ENCODE results near the gene GRIP1. TPM values are rescaled to one million over a fixed set of nuclear protein-coding genes. Genes with fewer than 3 reads are reported as not detected.

GRIP1 gene
- total RNA-seq, 1 experiment from 2014 or later: 0.77 TPM

GRCh38 chr12:66698558-66698957 is 19.7 kb upstream of the GRIP1 start:
- DNase-seq (ENCODE audit: low read depth, low spot score): no peak
- in situ Hi-C loops (cut with HindIII; ENCODE audit: low pct_unique_long_range_greater_than_20kb, low sequenced_read_pairs): loop anchor here (25.0 kb wide), 1 partner anchor 164 kb away; no protein-coding TSS in a partner anchor

GRCh38 chr12:66697404-66697803 is 18.5 kb upstream of the GRIP1 start:
- in situ Hi-C loops (cut with HindIII; ENCODE audit: low pct_unique_long_range_greater_than_20kb, low sequenced_read_pairs): loop anchor here (25.0 kb wide), 1 partner anchor 165 kb away; no protein-coding TSS in a partner anchor
- DNase-seq (ENCODE audit: low read depth, low spot score): no peak

DNA sequence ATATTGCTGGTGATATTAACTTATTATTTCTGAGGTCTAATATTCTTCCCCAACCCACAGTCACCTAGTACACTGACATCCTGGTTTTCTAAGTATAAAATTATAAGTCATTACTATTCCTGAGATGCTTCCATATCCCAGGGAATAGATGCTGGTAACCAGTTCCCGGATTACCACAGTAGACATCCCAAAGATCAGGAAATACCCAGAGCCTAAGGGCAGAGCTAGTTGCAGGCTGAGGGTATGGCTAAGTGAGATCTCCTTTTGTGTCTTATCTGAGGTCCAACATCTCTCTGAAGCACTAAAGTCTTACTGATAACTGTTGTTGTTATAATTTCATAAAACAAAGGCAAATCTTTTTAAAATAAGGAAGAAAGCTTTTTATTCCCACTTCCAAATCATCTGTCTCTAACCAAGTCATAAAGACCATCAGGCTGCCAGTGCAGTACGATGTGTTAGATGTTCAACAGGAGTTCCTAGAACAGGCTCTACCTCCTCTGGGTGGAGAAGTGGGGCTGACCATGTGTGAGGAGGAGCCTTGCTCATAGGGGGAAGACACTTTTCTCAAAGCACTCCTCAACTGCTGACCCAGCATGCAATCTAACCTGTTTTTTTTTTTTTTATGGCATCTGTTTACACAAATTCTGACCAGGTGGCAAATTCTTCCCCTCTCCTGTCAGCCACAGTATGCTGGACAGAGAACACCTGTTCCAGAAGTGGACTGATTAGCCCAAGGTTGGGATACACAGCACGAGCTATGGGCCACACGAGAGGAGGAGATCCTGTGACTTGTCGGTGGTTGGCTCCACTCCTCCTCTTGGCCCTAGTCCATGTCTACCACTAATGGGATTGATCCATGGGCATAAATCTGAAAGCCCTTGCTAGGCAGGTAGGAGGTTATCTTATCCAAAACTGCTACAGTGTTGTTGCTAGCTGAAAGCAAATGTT is 16.1 kb upstream of the GRIP1 start:
- in situ Hi-C loops (cut with HindIII; ENCODE audit: low pct_unique_long_range_greater_than_20kb, low sequenced_read_pairs): loop anchor here (25.0 kb wide), 1 partner anchor 167 kb away; no protein-coding TSS in a partner anchor
- DNase-seq (ENCODE audit: low read depth, low spot score): no peak

- peak; percentile 84 for DNase-seq (ENCODE audit: low read depth, low spot score)
- in situ Hi-C loops (cut with HindIII; ENCODE audit: low pct_unique_long_range_greater_than_20kb, low sequenced_read_pairs): loop anchor here (25.0 kb wide), 1 partner anchor 168 kb away; no protein-coding TSS in a partner anchor
These were observed 15.1 kb upstream of the GRIP1 start for GRCh38 chr12:66693901-66694513.

DNA sequence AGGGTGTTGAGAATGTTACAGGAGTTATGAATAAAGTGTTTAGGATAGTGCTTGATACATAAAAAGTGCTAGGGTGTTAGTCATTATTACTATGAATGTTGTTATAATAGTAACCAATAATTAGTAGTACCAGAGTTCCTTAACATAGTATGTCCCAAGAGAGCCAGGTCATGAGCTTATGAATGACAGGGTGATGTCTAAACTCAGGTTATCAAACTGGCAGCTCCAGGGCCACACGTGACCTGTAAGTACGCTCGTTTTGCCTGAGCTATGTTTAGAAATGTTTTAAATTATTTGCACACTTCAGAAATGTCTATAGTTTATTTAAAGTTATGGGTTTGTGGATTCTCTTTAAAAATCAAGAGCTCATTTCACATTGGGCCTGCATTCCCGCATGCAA is 14.1 kb upstream of the GRIP1 start:
- in situ Hi-C loops (cut with HindIII; ENCODE audit: low pct_unique_long_range_greater_than_20kb, low sequenced_read_pairs): loop anchor here (25.0 kb wide), 1 partner anchor 169 kb away; no protein-coding TSS in a partner anchor
- no peak for DNase-seq (ENCODE audit: low read depth, low spot score)

DNA sequence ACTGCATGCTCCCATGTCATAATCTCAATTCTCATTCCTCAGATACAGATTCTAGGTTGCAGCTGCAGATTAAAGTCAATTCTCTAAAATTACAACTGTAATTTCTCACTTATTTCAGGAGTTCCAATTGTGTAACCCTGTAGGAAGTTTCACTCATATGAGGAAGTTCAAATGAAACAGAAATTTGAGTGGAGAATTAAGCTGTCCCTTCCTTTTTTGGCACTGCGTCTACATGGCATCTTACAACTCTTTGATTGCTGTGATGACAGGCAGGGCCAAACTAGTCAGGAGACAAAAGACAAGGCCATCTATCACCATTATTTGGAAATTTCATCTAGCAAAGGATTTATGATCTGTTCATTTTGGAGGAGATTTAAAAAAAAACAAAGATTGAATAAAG is 13.3 kb upstream of the GRIP1 start:
- DNase-seq (ENCODE audit: low read depth, low spot score): no peak
- in situ Hi-C loops (cut with HindIII; ENCODE audit: low pct_unique_long_range_greater_than_20kb, low sequenced_read_pairs): loop anchor here (25.0 kb wide), 1 partner anchor 170 kb away; no protein-coding TSS in a partner anchor

GRCh38 chr12:66688846-66689439 is 10.1 kb upstream of the GRIP1 start:
- peak; percentile 78 for DNase-seq (ENCODE audit: low read depth, low spot score)
- in situ Hi-C loops (cut with HindIII; ENCODE audit: low pct_unique_long_range_greater_than_20kb, low sequenced_read_pairs): loop anchor here (25.0 kb wide), 1 partner anchor 173 kb away; no protein-coding TSS in a partner anchor

DNA sequence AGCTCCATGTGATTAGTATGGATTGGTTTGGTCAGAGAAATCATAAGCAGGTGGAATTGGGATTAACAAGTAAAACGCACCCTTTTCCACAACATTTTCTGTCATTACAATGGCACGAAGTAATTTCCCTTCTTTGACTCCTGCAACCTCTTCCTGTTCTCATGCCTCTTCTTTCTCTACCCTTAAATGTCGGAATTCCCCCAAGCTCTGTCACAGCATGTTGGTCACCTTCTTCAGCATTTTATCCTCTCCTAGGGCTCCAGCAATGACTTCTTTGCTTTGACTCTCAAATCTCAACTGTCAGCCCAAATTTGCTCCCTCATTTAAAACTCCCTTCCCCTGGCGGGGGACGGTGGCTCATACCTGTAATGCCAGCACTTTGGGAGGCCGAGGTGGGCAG is 5.3 kb upstream of the GRIP1 start:
- no peak for DNase-seq (ENCODE audit: low read depth, low spot score)
- in situ Hi-C loops (cut with HindIII; ENCODE audit: low pct_unique_long_range_greater_than_20kb, low sequenced_read_pairs): loop anchor here (25.0 kb wide), 1 partner anchor 178 kb away; no protein-coding TSS in a partner anchor

GRCh38 chr12:66683822-66684221 is 4.9 kb upstream of the GRIP1 start:
- in situ Hi-C loops (cut with HindIII; ENCODE audit: low pct_unique_long_range_greater_than_20kb, low sequenced_read_pairs): loop anchor here (25.0 kb wide), 1 partner anchor 178 kb away; no protein-coding TSS in a partner anchor

DNA sequence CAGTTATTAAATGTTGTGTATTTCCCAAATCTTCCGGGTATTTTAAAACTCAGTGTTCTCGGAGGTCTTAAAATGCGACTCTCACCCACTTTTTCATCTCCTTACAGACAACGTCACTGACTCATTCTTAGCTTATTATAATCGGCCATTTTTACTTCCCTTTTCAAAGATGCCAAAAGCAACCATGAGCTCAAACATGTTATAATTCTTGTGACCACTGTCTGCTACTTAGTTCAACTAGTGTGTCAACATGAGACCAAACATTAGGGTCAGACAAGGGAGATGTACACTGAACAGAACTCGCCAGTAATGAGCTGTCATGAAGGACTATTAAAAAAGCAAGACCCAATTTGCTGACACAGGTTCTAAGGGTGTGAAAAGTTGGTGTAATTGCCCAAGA is 4.2 kb upstream of the GRIP1 start:
- in situ Hi-C loops (cut with HindIII; ENCODE audit: low pct_unique_long_range_greater_than_20kb, low sequenced_read_pairs): loop anchor here (25.0 kb wide), 1 partner anchor 179 kb away; no protein-coding TSS in a partner anchor
- no peak for DNase-seq (ENCODE audit: low read depth, low spot score)

More at GRCh38 chr12:66683822-66684221, 4.9 kb upstream of the GRIP1 start:
- no peak for DNase-seq (ENCODE audit: low read depth, low spot score)

DNA sequence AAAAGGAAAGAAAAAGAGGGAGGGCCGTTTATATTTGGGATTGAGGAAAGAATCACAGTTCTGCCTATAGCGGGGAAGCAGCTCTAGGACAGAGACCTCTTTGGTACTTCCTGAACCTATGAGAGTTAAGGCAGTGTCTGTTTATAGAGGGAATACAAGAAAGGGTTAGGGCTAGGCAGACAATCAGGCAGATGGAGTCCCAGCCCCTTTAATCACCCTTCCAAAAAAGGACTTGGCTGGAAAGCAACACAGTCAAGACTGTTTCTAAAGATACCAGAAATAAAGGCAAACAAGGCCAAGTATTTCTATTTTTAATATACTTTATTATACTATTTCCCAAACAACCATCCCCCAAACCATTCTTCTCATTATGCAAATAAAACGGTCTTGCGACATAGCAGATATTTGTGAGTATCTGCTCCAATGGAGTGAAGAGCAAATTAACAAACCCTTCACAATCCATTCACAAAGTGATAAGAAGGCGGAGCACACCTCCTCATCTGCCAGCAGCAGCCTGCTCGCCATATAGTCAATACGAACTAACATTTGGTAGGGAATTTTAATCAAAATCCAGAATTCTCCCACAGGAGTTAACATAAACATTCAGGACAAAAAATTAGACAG is 697 bp upstream of the GRIP1 start:
- in situ Hi-C loops (cut with HindIII; ENCODE audit: low pct_unique_long_range_greater_than_20kb, low sequenced_read_pairs): loop anchor here (25.0 kb wide), 1 partner anchor 183 kb away; no protein-coding TSS in a partner anchor

DNA sequence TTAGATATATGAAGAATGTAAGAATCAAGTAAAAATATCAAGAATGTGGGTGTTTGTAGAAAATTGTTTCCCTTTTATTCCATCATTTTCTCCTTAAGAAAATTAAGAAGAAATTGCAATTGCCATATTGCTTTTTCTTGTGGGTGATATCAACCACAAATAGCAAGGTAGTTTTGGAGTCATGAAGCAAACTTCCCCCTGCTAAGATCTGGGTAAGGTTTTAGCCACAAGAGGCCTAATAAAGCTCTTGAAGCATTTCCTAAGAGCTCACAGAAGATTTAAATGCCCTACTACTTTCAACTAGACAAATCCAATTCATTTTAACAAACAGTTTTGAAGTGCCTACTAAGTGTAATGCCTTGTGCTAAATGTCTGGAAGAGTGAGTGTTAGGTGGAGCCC is 2.6 kb downstream of the GRIP1 start:
- DNase-seq (ENCODE audit: low read depth, low spot score): no peak
- in situ Hi-C loops (cut with HindIII; ENCODE audit: low pct_unique_long_range_greater_than_20kb, low sequenced_read_pairs): loop anchor here (25.0 kb wide), 1 partner anchor 186 kb away; no protein-coding TSS in a partner anchor

More for the DNA sequence above, 697 bp upstream of the GRIP1 start:
- no peak for DNase-seq (ENCODE audit: low read depth, low spot score)

GRCh38 chr12:66674495-66675122 is 4.3 kb downstream of the GRIP1 start:
- DNase-seq (ENCODE audit: low read depth, low spot score): no peak
- in situ Hi-C loops (cut with HindIII; ENCODE audit: low pct_unique_long_range_greater_than_20kb, low sequenced_read_pairs): loop anchor here (25.0 kb wide), 1 partner anchor 188 kb away; no protein-coding TSS in a partner anchor

DNA sequence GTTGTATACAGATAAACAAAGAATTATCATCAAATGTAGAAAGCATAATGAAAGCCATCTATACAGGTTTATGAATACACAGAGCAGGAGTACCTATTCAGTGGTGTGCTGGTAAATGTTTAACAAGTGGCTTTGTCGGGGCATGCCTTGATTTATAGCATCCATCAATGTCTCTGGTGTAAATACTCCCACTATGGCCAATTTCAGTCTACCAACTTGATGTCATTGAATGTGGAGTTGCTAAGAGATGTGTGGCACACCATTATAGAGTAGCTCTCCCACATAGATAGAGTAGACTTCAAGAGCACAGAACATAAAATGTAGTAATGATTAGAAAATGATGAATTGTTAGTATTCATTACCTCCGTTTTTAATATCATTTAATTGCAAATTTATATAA is 9.3 kb downstream of the GRIP1 start:
- in situ Hi-C loops (cut with HindIII; ENCODE audit: low pct_unique_long_range_greater_than_20kb, low sequenced_read_pairs): no loop called here
- DNase-seq (ENCODE audit: low read depth, low spot score): no peak

GRCh38 chr12:66668311-66668710 is 10.6 kb downstream of the GRIP1 start:
- in situ Hi-C loops (cut with HindIII; ENCODE audit: low pct_unique_long_range_greater_than_20kb, low sequenced_read_pairs): no loop called here

DNA sequence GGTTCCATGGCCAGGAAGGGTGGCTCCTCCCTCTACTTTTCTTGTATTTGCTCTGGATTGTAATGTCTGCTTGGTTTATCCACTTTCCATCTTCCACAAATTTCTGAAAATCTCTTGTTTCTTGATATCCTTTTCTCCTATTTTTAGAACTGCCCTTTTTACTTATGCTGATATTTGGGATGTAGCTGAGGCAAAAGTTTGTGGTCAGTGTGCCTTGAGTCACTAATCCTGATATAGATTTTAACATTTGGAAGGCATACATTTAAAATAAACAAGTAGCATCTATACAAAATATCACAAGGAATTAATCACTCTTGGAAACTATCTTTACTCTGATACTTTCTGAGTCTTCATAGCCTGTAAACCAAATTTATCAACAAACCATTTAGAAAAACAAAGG is 11.0 kb downstream of the GRIP1 start:
- in situ Hi-C loops (cut with HindIII; ENCODE audit: low pct_unique_long_range_greater_than_20kb, low sequenced_read_pairs): no loop called here
- DNase-seq (ENCODE audit: low read depth, low spot score): no peak

More at GRCh38 chr12:66668311-66668710, 10.6 kb downstream of the GRIP1 start:
- DNase-seq (ENCODE audit: low read depth, low spot score): no peak

- in situ Hi-C loops (cut with HindIII; ENCODE audit: low pct_unique_long_range_greater_than_20kb, low sequenced_read_pairs): no loop called here
These were observed 12.4 kb downstream of the GRIP1 start for GRCh38 chr12:66666481-66666880.

More at GRCh38 chr12:66666481-66666880, 12.4 kb downstream of the GRIP1 start:
- no peak for DNase-seq (ENCODE audit: low read depth, low spot score)

Data from SK-MEL-5 (cell line).